Right atrium auricular region (tissue), 2 donors: ENCODE data around the gene DHX30. TPM values are rescaled to one million over a fixed set of nuclear protein-coding genes. Genes with fewer than 3 reads are reported as not detected.

Source experiments
- DNase-seq: peaks from one replicate; pipeline ENCODE4 v3.0.0-alpha.2; 2019; ENCODE audit warnings: low spot score
- H3K27ac ChIP-seq, 2 donors: fragments of 200-600 bp; sonication (generic); 1 replicate in 1 of 2; 2 replicates in 1 of 2; pipeline ENCODE4 v1.5.1; 2016 to 2019
- H3K27me3 ChIP-seq, 2 donors: fragments of 200-600 bp; sonication (generic); one replicate each; pipeline versions ENCODE4 v1.5.1 to v1.6.0; 2017 to 2019
- H3K36me3 ChIP-seq: fragments of 200-600 bp; sonication (generic); one replicate; pipeline ENCODE4 v1.5.1; 2016
- H3K4me1 ChIP-seq, 2 donors: fragments of 200-600 bp; sonication (generic); one replicate each; pipeline versions ENCODE4 v1.5.1 to v1.6.0; 2017 to 2019
- H3K4me3 ChIP-seq, 2 donors: fragments of 200-600 bp; sonication (generic); 1 replicate in 1 of 2; 2 replicates in 1 of 2; pipeline ENCODE4 v1.5.1; 2017 to 2019; ENCODE audit warnings: mild to moderate bottlenecking in 1 of 2, moderate library complexity in 1 of 2
- H3K9me3 ChIP-seq, 2 donors: fragments of 200-600 bp; sonication (generic); one replicate each; pipeline ENCODE4 v1.5.1; 2019
- total RNA-seq, 2 donors: library from RNA; depleted of rRNA; stranded (reverse); fragments of >200 nt; gene quantifications; one replicate each; pipeline ENCODE4 v1.1.0, GENCODE V29; 2016
- TF ChIP-seq, protein P1 (sequence below), 2 donors: fragments of 200-600 bp; sonication (generic); IDR thresholded peaks; one replicate each; pipeline ENCODE4 v1.5.1; 2019; ENCODE audit warnings: antibody characterized with exemption in 2 of 2

The DHX30 gene
- total RNA-seq, 2 donors from 2014 or later = 47.9 to 57.6 TPM

- no peaks in the 10 kb centered on the region for H3K4me1 ChIP-seq
- no peaks in the 10 kb centered on the region for H3K27me3 ChIP-seq
- H3K9me3 ChIP-seq = no peaks in the 10 kb centered on the region
- peaks cover 13% of the 10 kb centered on the region for H3K36me3 ChIP-seq
- TF ChIP-seq, protein P1, sequence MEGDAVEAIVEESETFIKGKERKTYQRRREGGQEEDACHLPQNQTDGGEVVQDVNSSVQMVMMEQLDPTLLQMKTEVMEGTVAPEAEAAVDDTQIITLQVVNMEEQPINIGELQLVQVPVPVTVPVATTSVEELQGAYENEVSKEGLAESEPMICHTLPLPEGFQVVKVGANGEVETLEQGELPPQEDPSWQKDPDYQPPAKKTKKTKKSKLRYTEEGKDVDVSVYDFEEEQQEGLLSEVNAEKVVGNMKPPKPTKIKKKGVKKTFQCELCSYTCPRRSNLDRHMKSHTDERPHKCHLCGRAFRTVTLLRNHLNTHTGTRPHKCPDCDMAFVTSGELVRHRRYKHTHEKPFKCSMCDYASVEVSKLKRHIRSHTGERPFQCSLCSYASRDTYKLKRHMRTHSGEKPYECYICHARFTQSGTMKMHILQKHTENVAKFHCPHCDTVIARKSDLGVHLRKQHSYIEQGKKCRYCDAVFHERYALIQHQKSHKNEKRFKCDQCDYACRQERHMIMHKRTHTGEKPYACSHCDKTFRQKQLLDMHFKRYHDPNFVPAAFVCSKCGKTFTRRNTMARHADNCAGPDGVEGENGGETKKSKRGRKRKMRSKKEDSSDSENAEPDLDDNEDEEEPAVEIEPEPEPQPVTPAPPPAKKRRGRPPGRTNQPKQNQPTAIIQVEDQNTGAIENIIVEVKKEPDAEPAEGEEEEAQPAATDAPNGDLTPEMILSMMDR (IDR thresholded peaks at IDR 0.05) = no peak
- no peak for DNase-seq
- no peak overlapping the region for H3K27ac ChIP-seq
- H3K4me3 ChIP-seq = no peak overlapping the region
Measured at GRCh38 chr3:47772047-47772446, 30.9 kb upstream of the DHX30 start.

GRCh38 chr3:47772788-47773187 is 30.1 kb upstream of the DHX30 start:
- DNase-seq = no peak
- TF ChIP-seq, protein P1 (IDR thresholded peaks at IDR 0.05) = no peak
- Histone ChIP-seq H3K4me3 (no peak overlapping the region), H3K4me1 (no peaks in the 10 kb centered on the region), H3K9me3 (no peaks in the 10 kb centered on the region), H3K27me3 (no peaks in the 10 kb centered on the region), H3K27ac (no peak overlapping the region), H3K36me3 (peaks cover 13% of the 10 kb centered on the region)

- Histone ChIP-seq H3K9me3 (no peaks in the 10 kb centered on the region), H3K27me3 (no peaks in the 10 kb centered on the region), H3K4me3 (no peak overlapping the region), H3K36me3 (no peaks in the 10 kb centered on the region), H3K27ac (no peak overlapping the region), H3K4me1 (peaks cover 0 to 34% of the 10 kb centered on the region in 2 donors)
- DNase-seq = no peak
- TF ChIP-seq, protein P1 (IDR thresholded peaks at IDR 0.05) = no peak
Measured at GRCh38 chr3:47778746-47779145, 24.2 kb upstream of the DHX30 start.

GRCh38 chr3:47780741-47781684 is 21.9 kb upstream of the DHX30 start:
- Histone ChIP-seq H3K4me1 (peaks cover 0 to 34% of the 10 kb centered on the region in 2 donors), H3K4me3 (peak overlapping the region; percentile 96), H3K27me3 (no peaks in the 10 kb centered on the region), H3K27ac (peak overlapping the region; percentile 97 to 98), H3K36me3 (no peaks in the 10 kb centered on the region), H3K9me3 (no peaks in the 10 kb centered on the region)
- TF ChIP-seq, protein P1 (IDR thresholded peaks at IDR 0.05) = no peak
- DNase-seq = no peak

DNA sequence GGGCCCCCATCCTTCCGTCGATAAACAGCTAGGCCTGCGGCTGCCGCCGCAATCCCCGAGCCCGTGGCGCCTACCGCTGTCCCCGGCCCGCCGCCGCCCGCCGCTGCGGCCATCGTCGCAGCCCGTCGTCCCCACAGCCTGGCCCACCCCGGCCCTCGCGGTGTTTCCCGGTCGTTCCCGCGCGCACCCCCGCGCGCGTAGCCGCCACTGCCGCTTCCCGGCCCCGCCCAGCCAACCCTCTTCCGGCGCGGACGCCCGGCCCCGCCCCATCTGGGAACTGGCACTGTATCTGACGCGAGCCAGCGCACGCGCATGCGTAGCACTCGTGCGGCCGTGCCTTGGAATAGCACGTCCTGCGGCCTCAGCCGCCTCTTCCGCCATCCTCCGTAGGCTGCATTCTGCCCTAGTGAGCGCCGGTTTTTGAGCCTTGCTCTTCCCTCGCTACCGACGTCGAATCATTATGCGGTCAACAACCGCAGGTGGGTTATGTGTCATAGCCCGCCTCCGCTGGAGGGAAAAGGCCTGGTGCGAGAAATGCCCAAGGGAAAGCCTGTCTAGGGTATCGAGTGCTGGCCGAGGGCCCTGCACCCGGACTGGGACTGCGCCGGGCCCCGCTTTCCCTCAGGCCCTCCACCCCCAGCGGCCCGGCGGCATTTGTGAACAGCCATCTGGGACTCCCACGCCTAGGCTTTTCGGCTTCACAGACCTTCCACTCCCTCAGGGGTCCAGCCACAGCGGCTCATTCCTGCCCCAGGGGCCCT is 21.1 kb upstream of the DHX30 start, which contains the start of gene SMARCC1:
Gene SMARCC1 (minus strand): TSS at position 209 of the 761 bp plus-strand sequence. CDS start 96 bp downstream, at position 113.
- no peaks in the 10 kb centered on the region for H3K36me3 ChIP-seq
- TF ChIP-seq, protein P1 (IDR thresholded peaks at IDR 0.05) = peak in 1 of 2 donors; percentile 13
- peak within 1 kb of the TSS; percentile 96 for H3K4me3 ChIP-seq
- H3K27ac ChIP-seq = peak within 1 kb of the TSS; percentile 97 to 98
- no peaks in the 10 kb centered on the region for H3K9me3 ChIP-seq
- H3K4me1 ChIP-seq = peaks cover 0 to 34% of the 10 kb centered on the region in 2 donors
- no peaks in the 10 kb centered on the region for H3K27me3 ChIP-seq
- peak; percentile 98 for DNase-seq
